ENCODE measurements around the gene DARS1. TPM values are rescaled to one million over a fixed set of nuclear protein-coding genes. Genes with fewer than 3 reads are reported as not detected.

The DARS1 gene
- total and polyA plus RNA-seq, 2 experiments from 2014 or later = 67.0 to 69.5 TPM

DNA sequence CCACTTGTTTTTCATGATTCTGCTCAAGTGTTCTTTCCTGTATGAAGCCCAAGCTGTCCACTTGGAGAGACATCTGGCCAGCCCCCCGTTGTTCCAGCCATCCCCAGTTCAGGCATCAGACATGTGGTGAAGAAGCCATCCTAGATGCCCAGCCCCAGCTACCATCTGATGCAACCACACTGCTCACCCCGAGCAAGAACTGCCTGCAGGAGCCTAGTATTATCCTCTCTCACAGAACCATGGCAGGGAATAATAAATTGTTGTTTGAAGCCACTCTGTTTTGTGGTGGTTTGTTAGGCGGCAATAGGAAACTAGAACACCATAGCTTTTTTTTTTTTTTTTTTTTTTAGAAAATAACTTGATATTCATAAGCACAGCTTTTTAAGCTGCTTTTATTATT is 19.5 kb upstream of the DARS1 start:
- no peak for DNase-seq (ENCODE audit: low spot score)
- Histone ChIP-seq H3K4me1 (ENCODE audit: insufficient read depth) (no peaks in the 10 kb centered on the region), H4K20me1 (ENCODE audit: insufficient read depth, poor library complexity, severe bottlenecking) (no peaks in the 10 kb centered on the region), H3K27me3 (no peaks in the 10 kb centered on the region), H3K4me3 (no peak overlapping the region), H2AFZ (no peak overlapping the region), H3K4me2 (no peak overlapping the region), H3K79me2 (no peaks in the 10 kb centered on the region), H3K36me3 (replicated peaks; ENCODE audit: insufficient read depth, low read depth) (no peaks in the 10 kb centered on the region), H3K27ac (no peak overlapping the region), H3K9me2 (replicated peaks; ENCODE audit: insufficient read depth) (no peaks in the 10 kb centered on the region), H3K9me3 (ENCODE audit: low read depth) (no peaks in the 10 kb centered on the region)
- TF ChIP-seq EZH2 (IDR thresholded peaks at IDR 0.05; ENCODE audit: borderline replicate concordance) (no peak), CTCF (IDR thresholded peaks at IDR 0.05; ENCODE audit: poor library complexity) (no peak), EZH2phosphoT487 (IDR thresholded peaks at IDR 0.05; ENCODE audit: low read depth, severe bottlenecking, unreplicated experiment) (no peak)
- WGBS (ENCODE audit: low lambda C conversion rate, missing lambda C conversion rate) = 98% methylated on average over 3 of the region's 3 CpGs

DNA sequence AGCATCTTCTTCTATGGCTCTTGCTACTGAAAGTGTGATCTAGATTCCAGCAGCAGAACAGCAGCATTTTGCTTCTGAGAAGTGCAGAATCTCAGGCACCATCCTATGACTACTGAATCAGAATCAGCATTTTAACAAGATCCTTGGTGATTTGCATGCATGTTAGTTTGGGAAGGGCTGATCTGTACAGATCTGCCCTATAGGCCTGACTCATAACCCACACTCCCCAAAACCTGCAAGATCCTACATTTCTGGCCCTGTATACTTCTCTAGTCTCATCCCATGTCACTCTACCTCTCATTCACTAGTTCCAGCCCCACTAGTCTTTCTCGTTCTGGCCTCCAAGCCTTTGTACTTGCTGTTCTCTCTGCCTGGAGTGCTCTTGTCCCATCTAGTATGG is 15.7 kb upstream of the DARS1 start:
- 89% methylated on average over 1 of the region's 1 CpG for WGBS (ENCODE audit: low lambda C conversion rate, missing lambda C conversion rate)
- Histone ChIP-seq H3K27me3 (no peaks in the 10 kb centered on the region), H3K27ac (no peak overlapping the region), H3K4me2 (no peak overlapping the region), H3K36me3 (replicated peaks; ENCODE audit: insufficient read depth, low read depth) (no peaks in the 10 kb centered on the region), H3K4me3 (no peak overlapping the region), H3K4me1 (ENCODE audit: insufficient read depth) (no peaks in the 10 kb centered on the region), H3K9me3 (ENCODE audit: low read depth) (no peaks in the 10 kb centered on the region), H3K79me2 (no peaks in the 10 kb centered on the region), H4K20me1 (ENCODE audit: insufficient read depth, poor library complexity, severe bottlenecking) (no peaks in the 10 kb centered on the region), H2AFZ (no peak overlapping the region), H3K9me2 (replicated peaks; ENCODE audit: insufficient read depth) (no peaks in the 10 kb centered on the region)
- no peak for TF ChIP-seq EZH2phosphoT487 (IDR thresholded peaks at IDR 0.05; ENCODE audit: low read depth, severe bottlenecking, unreplicated experiment)
- TF ChIP-seq EZH2 (IDR thresholded peaks at IDR 0.05; ENCODE audit: borderline replicate concordance) = no peak
- TF ChIP-seq CTCF (IDR thresholded peaks at IDR 0.05; ENCODE audit: poor library complexity) = no peak
- no peak for DNase-seq (ENCODE audit: low spot score)

DNA sequence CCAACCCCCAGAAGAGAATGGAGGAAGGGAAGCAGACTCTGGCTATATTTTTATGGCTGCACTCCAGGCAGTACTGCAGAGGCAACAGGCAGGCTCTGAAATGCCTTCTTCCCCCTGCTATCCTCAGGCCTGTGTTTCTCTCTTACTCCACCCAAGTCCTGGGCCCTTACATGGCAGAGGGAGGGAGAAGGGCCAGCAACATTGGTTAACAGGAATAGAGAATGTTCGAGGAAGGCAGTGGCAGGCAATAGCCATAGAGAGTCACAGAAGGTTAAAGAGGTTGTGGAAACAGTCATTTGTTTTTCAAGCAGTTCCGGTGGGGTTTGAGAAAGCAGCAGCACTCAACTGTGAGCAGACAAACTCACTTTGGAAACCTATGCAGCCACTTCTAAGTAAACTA is 15.1 kb upstream of the DARS1 start:
- H3K79me2 ChIP-seq = no peaks in the 10 kb centered on the region
- no peaks in the 10 kb centered on the region for H4K20me1 ChIP-seq (ENCODE audit: insufficient read depth, poor library complexity, severe bottlenecking)
- H3K4me2 ChIP-seq = no peak overlapping the region
- H3K9me2 ChIP-seq (replicated peaks; ENCODE audit: insufficient read depth) = no peaks in the 10 kb centered on the region
- no peak overlapping the region for H3K4me3 ChIP-seq
- H3K27me3 ChIP-seq = no peaks in the 10 kb centered on the region
- no peak overlapping the region for H3K27ac ChIP-seq
- H3K36me3 ChIP-seq (replicated peaks; ENCODE audit: insufficient read depth, low read depth) = no peaks in the 10 kb centered on the region
- H3K9me3 ChIP-seq (ENCODE audit: low read depth) = no peaks in the 10 kb centered on the region
- no peak overlapping the region for H2AFZ ChIP-seq
- TF ChIP-seq CTCF (IDR thresholded peaks at IDR 0.05; ENCODE audit: poor library complexity) (no peak), EZH2phosphoT487 (IDR thresholded peaks at IDR 0.05; ENCODE audit: low read depth, severe bottlenecking, unreplicated experiment) (no peak), EZH2 (IDR thresholded peaks at IDR 0.05; ENCODE audit: borderline replicate concordance) (no peak)
- 73% methylated on average over 2 of the region's 2 CpGs for WGBS (ENCODE audit: low lambda C conversion rate, missing lambda C conversion rate)
- H3K4me1 ChIP-seq (ENCODE audit: insufficient read depth) = no peaks in the 10 kb centered on the region
- DNase-seq (ENCODE audit: low spot score) = no peak

- no peak overlapping the region for H3K4me3 ChIP-seq
- no peaks in the 10 kb centered on the region for H3K4me1 ChIP-seq (ENCODE audit: insufficient read depth)
- no peaks in the 10 kb centered on the region for H3K9me2 ChIP-seq (replicated peaks; ENCODE audit: insufficient read depth)
- TF ChIP-seq EZH2 (IDR thresholded peaks at IDR 0.05; ENCODE audit: borderline replicate concordance) (no peak), CTCF (IDR thresholded peaks at IDR 0.05; ENCODE audit: poor library complexity) (no peak), EZH2phosphoT487 (IDR thresholded peaks at IDR 0.05; ENCODE audit: low read depth, severe bottlenecking, unreplicated experiment) (no peak)
- no peak overlapping the region for H3K27ac ChIP-seq
- H2AFZ ChIP-seq = no peak overlapping the region
- WGBS (ENCODE audit: low lambda C conversion rate, missing lambda C conversion rate) = 86% methylated on average over 4 of the region's 4 CpGs
- DNase-seq (ENCODE audit: low spot score) = no peak
- H3K9me3 ChIP-seq (ENCODE audit: low read depth) = no peaks in the 10 kb centered on the region
- H3K79me2 ChIP-seq = no peaks in the 10 kb centered on the region
- H3K4me2 ChIP-seq = no peak overlapping the region
- no peaks in the 10 kb centered on the region for H3K36me3 ChIP-seq (replicated peaks; ENCODE audit: insufficient read depth, low read depth)
- no peaks in the 10 kb centered on the region for H4K20me1 ChIP-seq (ENCODE audit: insufficient read depth, poor library complexity, severe bottlenecking)
- no peaks in the 10 kb centered on the region for H3K27me3 ChIP-seq
Measured at GRCh38 chr2:135999899-136000298, 14.5 kb upstream of the DARS1 start.
